H9 (cell line): ENCODE measurements around the gene RNGTT. TPM values are rescaled to one million over a fixed set of nuclear protein-coding genes. Genes with fewer than 3 reads are reported as not detected.

ENCODE experiments used
- DNase-seq: peaks from one replicate; pipeline ENCODE4 v3.0.0-alpha.2; 2017
- H2AFZ ChIP-seq: one replicate; pipeline ENCODE4 v1.6.1; 2013; ENCODE audit warnings: mild to moderate bottlenecking, low read length, control low read depth, moderate library complexity
- H2AK5ac ChIP-seq: 2 replicates; pipeline ENCODE4 v1.6.1; 2013; ENCODE audit warnings: low read length, control low read depth, mixed read lengths; ENCODE audit not compliant: insufficient read length
- H2BK120ac ChIP-seq: one replicate; pipeline ENCODE4 v1.6.1; 2013; ENCODE audit warnings: low read depth, mild to moderate bottlenecking, low read length, control low read depth, inconsistent platforms; ENCODE audit not compliant: poor library complexity, severe bottlenecking
- H2BK12ac ChIP-seq: 2 replicates; pipeline ENCODE4 v1.6.1; 2013; ENCODE audit warnings: low read length, control low read depth, mixed read lengths, low read depth; ENCODE audit not compliant: insufficient read length
- H2BK15ac ChIP-seq: 2 replicates; pipeline ENCODE4 v1.6.1; 2013; ENCODE audit warnings: low read depth, low read length, control low read depth
- H2BK20ac ChIP-seq: one replicate; pipeline ENCODE4 v1.6.1; 2013; ENCODE audit warnings: low read depth, mild to moderate bottlenecking, low read length, control low read depth, inconsistent platforms; ENCODE audit not compliant: poor library complexity, severe bottlenecking
- H2BK5ac ChIP-seq: 2 replicates; pipeline ENCODE4 v1.6.1; 2013; ENCODE audit warnings: low read length, control low read depth, mixed read lengths; ENCODE audit not compliant: insufficient read length
- H3K14ac ChIP-seq: 2 replicates; pipeline ENCODE4 v1.6.1; 2013; ENCODE audit warnings: low read length, control low read depth; ENCODE audit not compliant: insufficient read depth
- H3K18ac ChIP-seq: 2 replicates; pipeline ENCODE4 v1.6.1; 2013; ENCODE audit warnings: low read depth, mild to moderate bottlenecking, mixed read lengths, low read length, control low read depth; ENCODE audit not compliant: insufficient read length
- H3K23ac ChIP-seq: 2 replicates; pipeline ENCODE4 v1.6.1; 2013; ENCODE audit warnings: low read length, control low read depth, mixed read lengths, low read depth; ENCODE audit not compliant: insufficient read length
- H3K23me2 ChIP-seq: 2 replicates; pipeline ENCODE4 v1.6.1; 2013; ENCODE audit warnings: low read depth, mild to moderate bottlenecking, mixed read lengths, low read length, control low read depth; ENCODE audit not compliant: insufficient read length, poor library complexity, severe bottlenecking
- H3K27ac ChIP-seq: 2 replicates; pipeline ENCODE4 v1.5.1; 2013; ENCODE audit warnings: low read length, control low read depth, mixed read lengths, low read depth; ENCODE audit not compliant: insufficient read length
- H3K27me3 ChIP-seq: 2 replicates; pipeline ENCODE4 v1.6.1; 2013; ENCODE audit warnings: low read length, control low read depth, inconsistent platforms; ENCODE audit not compliant: insufficient read depth
- H3K4ac ChIP-seq: 2 replicates; pipeline ENCODE4 v1.6.1; 2013; ENCODE audit warnings: low read depth, mild to moderate bottlenecking, control low read depth, inconsistent platforms, low read length, moderate library complexity
- H3K4me1 ChIP-seq: 2 replicates; pipeline ENCODE4 v1.6.1; 2013; ENCODE audit warnings: low read length, control low read depth, inconsistent platforms; ENCODE audit not compliant: insufficient read depth
- H3K4me2 ChIP-seq: 2 replicates; pipeline ENCODE4 v1.6.1; 2013; ENCODE audit warnings: low read length, control low read depth, mixed read lengths; ENCODE audit not compliant: insufficient read length, insufficient read depth
- H3K56ac ChIP-seq: 2 replicates; pipeline ENCODE4 v1.6.1; 2013; ENCODE audit warnings: low read depth, mild to moderate bottlenecking, mixed read lengths, low read length, control low read depth; ENCODE audit not compliant: insufficient read length
- H3K79me1 ChIP-seq: 2 replicates; pipeline ENCODE4 v1.6.1; 2013; ENCODE audit warnings: low read depth, mild to moderate bottlenecking, moderate library complexity, low read length, control low read depth, inconsistent platforms; ENCODE audit not compliant: insufficient read depth, poor library complexity, severe bottlenecking
- H3K79me2 ChIP-seq: 2 replicates; pipeline ENCODE4 v1.6.1; 2013; ENCODE audit warnings: low read length, control low read depth, inconsistent platforms; ENCODE audit not compliant: insufficient read depth
- H3K9ac ChIP-seq: 2 replicates; pipeline ENCODE4 v1.6.1; 2013; ENCODE audit warnings: low read length, control low read depth, mixed read lengths; ENCODE audit not compliant: insufficient read length; ENCODE audit errors: extremely low read depth
- H3K9me3 ChIP-seq: one replicate; pipeline ENCODE4 v1.6.1; 2013; ENCODE audit warnings: low read depth, low read length, inconsistent platforms; ENCODE audit not compliant: control insufficient read depth
- H3T11ph ChIP-seq: one replicate; pipeline ENCODE4 v1.6.1; 2013; ENCODE audit warnings: mild to moderate bottlenecking, low read length, control low read depth, inconsistent platforms
- H4K20me1 ChIP-seq: one replicate; pipeline ENCODE4 v1.6.1; 2013; ENCODE audit not compliant: control insufficient read depth, insufficient read length, insufficient read depth
- H4K5ac ChIP-seq: 2 replicates; pipeline ENCODE4 v1.6.1; 2013; ENCODE audit warnings: low read depth, mild to moderate bottlenecking, mixed read lengths, low read length, control low read depth; ENCODE audit not compliant: insufficient read length
- H4K8ac ChIP-seq: replicated peaks from 2 replicates; pipeline ENCODE4 v1.6.1; 2013; ENCODE audit warnings: low read length, control low read depth, mixed read lengths, low read depth; ENCODE audit not compliant: insufficient read length
- H4K91ac ChIP-seq: 2 replicates; pipeline ENCODE4 v1.6.1; 2013; ENCODE audit warnings: low read depth, mild to moderate bottlenecking, moderate library complexity, mixed read lengths, low read length, control low read depth; ENCODE audit not compliant: insufficient read length
- H3K27ac Mint-ChIP-seq, 3 experiments: 2 replicates in 2 of 3; 3 replicates in 1 of 3; pipeline ENCODE4 v1.8.0; 2020 to 2021; ENCODE audit warnings: mixed read lengths in 3 of 3, mild to moderate bottlenecking in 1 of 3, moderate library complexity in 1 of 3
- H3K27me3 Mint-ChIP-seq: 2 replicates; pipeline ENCODE4 v1.8.0; 2021; ENCODE audit warnings: low read depth, mild to moderate bottlenecking, moderate library complexity, mixed read lengths
- H3K36me3 Mint-ChIP-seq, 3 experiments: 2 replicates in 2 of 3; 3 replicates in 1 of 3; pipeline ENCODE4 v1.8.0; 2020 to 2021; ENCODE audit warnings: low read depth in 3 of 3, mixed read lengths in 3 of 3; ENCODE audit not compliant: insufficient read depth in 1 of 3
- H3K4me1 Mint-ChIP-seq, 2 experiments: 2 replicates each; pipeline ENCODE4 v1.8.0; 2020; ENCODE audit warnings: mixed read lengths in 2 of 2
- H3K4me3 Mint-ChIP-seq, 2 experiments: 2 replicates in 1 of 2; 3 replicates in 1 of 2; pipeline ENCODE4 v1.8.0; 2020 to 2021; ENCODE audit warnings: mild to moderate bottlenecking in 2 of 2, mixed read lengths in 2 of 2, moderate library complexity in 1 of 2
- H3K9me3 Mint-ChIP-seq, 2 experiments: 2 replicates in 1 of 2; 3 replicates in 1 of 2; pipeline ENCODE4 v1.8.0; 2020; ENCODE audit warnings: mild to moderate bottlenecking in 2 of 2, mixed read lengths in 2 of 2, moderate library complexity in 1 of 2
- CTCF ChIP-seq: fragments of 200-600 bp; sonication (generic); conservative IDR thresholded peaks from 3 replicates; pipeline ENCODE4 v1.8.0; 2021; ENCODE audit warnings: antibody characterized with exemption, mild to moderate bottlenecking
- WGBS: extraction: QIAGEN DNeasy Blood & Tissue Kit; methylation state at CpG from one replicate; pipeline ENCODE4 v1.1.7; 2013; ENCODE audit warnings: missing lambda C conversion rate, low lambda C conversion rate, mixed read lengths; ENCODE audit not compliant: insufficient read length; ENCODE audit errors: extremely low coverage; 5-methylcytosine and 5-hydroxymethylcytosine counted together
- total RNA-seq: library from RNA; stranded (reverse); gene quantifications from 2 replicates; pipeline ENCODE4 v1.2.1, GENCODE V29; 2021

Gene RNGTT
- total RNA-seq, 1 experiment from 2014 or later, result 20.5 TPM

DNA sequence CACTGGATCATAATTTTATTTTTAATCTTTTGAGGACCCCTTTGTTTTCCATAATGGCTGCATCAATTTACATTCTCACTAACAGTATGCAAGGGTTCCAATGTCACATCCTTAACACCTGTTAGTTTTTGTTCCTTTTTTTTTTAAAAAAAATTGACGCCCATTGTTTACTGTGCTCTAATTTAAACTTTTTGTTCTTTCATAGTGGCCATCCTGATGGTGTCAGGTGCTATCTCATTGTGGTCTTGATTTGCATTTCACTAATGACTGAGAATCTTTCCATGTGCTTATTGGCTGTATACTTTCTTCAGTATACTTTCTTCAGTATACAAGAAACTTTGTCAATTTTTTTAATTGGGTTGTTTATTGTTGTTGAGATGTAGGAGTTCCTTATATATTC, 347.0 kb downstream of the RNGTT start:
- H3K56ac ChIP-seq, result no peak overlapping the region
- no peak overlapping the region for H4K91ac ChIP-seq
- H3T11ph ChIP-seq, result no peak overlapping the region
- Mint-ChIP-seq H3K27ac (no peak overlapping the region), H3K27me3 (no peaks in the 10 kb centered on the region), H3K36me3 (peaks cover 0 to 1% (median 0%) of the 10 kb centered on the region in 3 experiments; a peak in 2 of 7 replicates), H3K9me3 (no peaks in the 10 kb centered on the region; a peak in 1 of 5 replicates), H3K4me1 (peaks cover 5 to 6% of the 10 kb centered on the region in 2 experiments; a peak in 3 of 4 replicates), H3K4me3 (no peak overlapping the region)
- H4K20me1 ChIP-seq, result no peaks in the 10 kb centered on the region
- no peak overlapping the region for H2AFZ ChIP-seq
- no peak overlapping the region for H4K5ac ChIP-seq
- no peak overlapping the region for H4K8ac ChIP-seq
- H2BK20ac ChIP-seq, result no peak overlapping the region
- no peak for DNase-seq
- no peaks in the 10 kb centered on the region for H3K79me1 ChIP-seq
- H2AK5ac ChIP-seq, result no peak overlapping the region
- no CpG with 5 or more reads among the region's 1 CpG for WGBS
- H3K14ac ChIP-seq, result no peak overlapping the region
- no peaks in the 10 kb centered on the region for H3K4me1 ChIP-seq
- no peaks in the 10 kb centered on the region for H3K23me2 ChIP-seq
- no peaks in the 10 kb centered on the region for H3K9me3 ChIP-seq
- H2BK12ac ChIP-seq, result no peak overlapping the region
- no peaks in the 10 kb centered on the region for H3K27me3 ChIP-seq
- H3K23ac ChIP-seq, result no peak overlapping the region
- H3K79me2 ChIP-seq, result no peaks in the 10 kb centered on the region
- no peak overlapping the region for H2BK120ac ChIP-seq
- H3K9ac ChIP-seq, result no peak overlapping the region
- no peak overlapping the region for H2BK5ac ChIP-seq
- no peak for TF ChIP-seq CTCF
- H3K4ac ChIP-seq, result no peak overlapping the region
- H2BK15ac ChIP-seq, result no peak overlapping the region
- no peak overlapping the region for H3K18ac ChIP-seq
- no peak overlapping the region for H3K4me2 ChIP-seq
- no peak overlapping the region for H3K27ac ChIP-seq
